ENCODE measurements around the gene ZNF236.

GRCh38 chr18:76975577-76976110, 153.3 kb downstream of the ZNF236 start:
- TF ChIP-seq YY1 (IDR thresholded peaks at IDR 0.05; ENCODE audit: insufficient read depth, insufficient read length) (no peak), SUZ12 (IDR thresholded peaks at IDR 0.05; ENCODE audit: extremely low read depth, insufficient read depth, insufficient read length) (no peak), ZNF274 (IDR thresholded peaks at IDR 0.05; ENCODE audit: low read depth, low read length) (no peak)

Data from NT2/D1 (cell line).